ENCODE results near the gene ANKRD10. TPM values are rescaled to one million over a fixed set of nuclear protein-coding genes. Genes with fewer than 3 reads are reported as not detected.

The ANKRD10 gene
- total and polyA plus RNA-seq, 2 of the 8 experiments (the other 6 are each of a cell fraction or from before 2014, with no cell fraction given), result 146 to 218 TPM

DNA sequence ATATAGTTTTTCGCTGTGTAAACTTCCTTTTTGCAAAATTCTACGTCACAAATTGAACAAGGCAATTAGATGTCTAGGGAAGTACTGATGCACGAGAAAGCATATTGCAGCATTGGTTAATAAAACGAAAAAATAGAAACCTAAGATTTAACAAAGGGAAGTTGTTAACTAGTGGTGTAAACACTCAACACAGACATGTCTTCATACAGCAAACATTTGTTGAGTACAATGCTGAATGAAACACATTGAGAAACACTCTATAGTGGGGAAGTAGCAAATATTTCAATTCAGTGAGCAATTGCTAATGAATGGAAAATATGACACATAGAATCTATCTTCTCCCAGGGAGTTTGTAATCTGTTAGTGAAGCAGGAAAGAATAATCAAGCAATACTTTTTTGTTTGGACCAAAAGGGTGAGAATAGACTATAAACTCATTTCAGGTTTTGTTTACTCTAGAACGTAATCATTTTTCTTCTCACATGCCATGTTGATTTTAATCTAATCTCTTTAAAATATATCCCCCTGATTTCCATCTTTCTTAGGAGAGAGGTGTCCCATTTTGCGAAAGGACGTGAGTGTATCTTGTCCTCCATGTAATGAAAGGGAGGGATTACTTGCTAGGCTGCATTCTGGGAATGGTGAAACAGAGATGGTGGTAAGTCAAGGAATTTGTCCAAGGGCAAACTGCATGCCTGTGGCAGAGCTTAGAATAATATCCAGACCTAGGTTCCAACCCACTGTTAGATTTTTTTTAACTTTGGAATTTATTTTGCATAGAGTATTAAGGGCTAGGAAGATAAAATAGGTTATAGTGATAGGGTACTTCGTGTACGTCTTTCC lies 1.7 kb upstream of the ANKRD10 start (continued):
- TF ChIP-seq SRF (IDR thresholded peaks at IDR 0.05; ENCODE audit: low read depth, low read length) (no peak), CEBPB (IDR thresholded peaks at IDR 0.05; ENCODE audit: low read depth, low read length) (no peak)

All from H1 (cell line).